Karpas-422 (cell line): ENCODE measurements around the gene PTDSS2. TPM values are rescaled to one million over a fixed set of nuclear protein-coding genes. Genes with fewer than 3 reads are reported as not detected.
"Not testable (repeated sequence)": the region's sequence is repeated elsewhere in the genome, so short reads cannot be mapped to it uniquely, and the experiment has no call there.

ENCODE experiments used
- DNase-seq: peaks from one replicate; pipeline ENCODE4 v3.0.0-alpha.2; 2015
- H2AFZ ChIP-seq: fragments of 200-600 bp; sonication (generic); 2 replicates; pipeline ENCODE4 v1.6.1; 2014; ENCODE audit warnings: antibody characterized with exemption, low read length, mixed read lengths
- H3K27ac ChIP-seq: fragments of 200-600 bp; sonication (generic); 2 replicates; pipeline ENCODE4 v1.5.1; 2014; ENCODE audit warnings: mild to moderate bottlenecking, low read length, moderate library complexity
- H3K27me3 ChIP-seq: fragments of 200-600 bp; sonication (generic); 2 replicates; pipeline ENCODE4 v1.6.1; 2014; ENCODE audit warnings: low read length, mixed read lengths
- H3K36me3 ChIP-seq: fragments of 200-600 bp; sonication (generic); 2 replicates; pipeline ENCODE4 v1.6.1; 2014; ENCODE audit warnings: low read length, mixed read lengths; ENCODE audit not compliant: insufficient read depth
- H3K4me1 ChIP-seq: fragments of 200-600 bp; sonication (generic); 2 replicates; pipeline ENCODE4 v1.6.1; 2014; ENCODE audit warnings: mild to moderate bottlenecking, low read length, mixed read lengths
- H3K4me2 ChIP-seq: fragments of 200-600 bp; sonication (generic); 2 replicates; pipeline ENCODE4 v1.6.1; 2014; ENCODE audit warnings: low read length, low read depth, mild to moderate bottlenecking; ENCODE audit not compliant: poor library complexity, severe bottlenecking
- H3K4me3 ChIP-seq: fragments of 200-600 bp; sonication (generic); 2 replicates; pipeline ENCODE4 v1.5.1; 2014; ENCODE audit warnings: mild to moderate bottlenecking, antibody characterized with exemption, low read length, mixed read lengths
- H3K79me2 ChIP-seq: fragments of 200-600 bp; sonication (generic); 2 replicates; pipeline ENCODE4 v1.6.1; 2014; ENCODE audit warnings: mild to moderate bottlenecking, low read length, mixed read lengths
- H3K9ac ChIP-seq: fragments of 200-600 bp; sonication (generic); 2 replicates; pipeline ENCODE4 v1.6.0; 2014; ENCODE audit warnings: low read length
- H3K9me2 ChIP-seq: fragments of 200-600 bp; sonication (generic), shearing (Covaris generic); replicated peaks from 2 replicates; pipeline ENCODE4 v1.6.0; 2014; ENCODE audit warnings: mild to moderate bottlenecking, low read length, moderate library complexity; ENCODE audit not compliant: insufficient read depth
- H3K9me3 ChIP-seq: fragments of 300-700, 200-600 bp; sonication (generic); 2 replicates; pipeline ENCODE4 v1.6.1; 2014; ENCODE audit warnings: low read length, mixed read lengths
- H4K20me1 ChIP-seq: fragments of 200-600 bp; sonication (generic); 2 replicates; pipeline ENCODE4 v1.6.1; 2014; ENCODE audit warnings: mild to moderate bottlenecking, antibody characterized with exemption, low read length, low read depth; ENCODE audit not compliant: insufficient read depth
- total RNA-seq: library from RNA; depleted of rRNA; stranded (reverse); fragments of >200 nt; shearing (Covaris generic); gene quantifications from 2 replicates; pipeline ENCODE4 v1.2.3, GENCODE V29; 2014; ENCODE audit warnings: low replicate concordance

PTDSS2 gene
- total RNA-seq, 1 experiment from 2014 or later, result 13.5 TPM

DNA sequence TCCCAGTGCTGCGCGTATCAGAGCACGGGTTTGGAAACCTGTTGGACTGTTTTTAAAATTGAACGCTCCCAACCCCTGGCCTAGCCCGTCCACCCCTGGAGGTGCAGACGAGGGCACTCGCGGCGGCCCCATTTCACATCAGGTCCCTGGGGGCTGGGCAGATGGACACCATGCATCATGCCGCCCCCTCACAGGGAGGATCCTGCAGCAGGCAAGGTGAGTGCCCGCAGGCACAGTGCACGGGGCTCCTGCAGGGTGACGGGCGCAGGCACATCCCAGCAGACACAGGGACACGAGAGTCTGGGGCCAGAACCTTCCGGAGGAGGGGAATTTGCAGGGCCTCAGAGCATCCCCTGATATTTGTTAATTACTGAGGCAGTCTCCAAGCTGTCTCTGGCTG lies 15.6 kb upstream of the PTDSS2 start:
- Histone ChIP-seq H3K36me3 (no peaks in the 10 kb centered on the region), H3K79me2 (no peaks in the 10 kb centered on the region), H3K27ac (no peak overlapping the region), H3K4me2 (no peak overlapping the region), H2AFZ (no peak overlapping the region), H3K4me3 (no peak overlapping the region), H3K27me3 (no peaks in the 10 kb centered on the region), H3K4me1 (no peaks in the 10 kb centered on the region), H3K9me3 (no peaks in the 10 kb centered on the region), H3K9ac (no peak overlapping the region), H4K20me1 (no peaks in the 10 kb centered on the region), H3K9me2 (no peaks in the 10 kb centered on the region)
- no peak for DNase-seq

DNA sequence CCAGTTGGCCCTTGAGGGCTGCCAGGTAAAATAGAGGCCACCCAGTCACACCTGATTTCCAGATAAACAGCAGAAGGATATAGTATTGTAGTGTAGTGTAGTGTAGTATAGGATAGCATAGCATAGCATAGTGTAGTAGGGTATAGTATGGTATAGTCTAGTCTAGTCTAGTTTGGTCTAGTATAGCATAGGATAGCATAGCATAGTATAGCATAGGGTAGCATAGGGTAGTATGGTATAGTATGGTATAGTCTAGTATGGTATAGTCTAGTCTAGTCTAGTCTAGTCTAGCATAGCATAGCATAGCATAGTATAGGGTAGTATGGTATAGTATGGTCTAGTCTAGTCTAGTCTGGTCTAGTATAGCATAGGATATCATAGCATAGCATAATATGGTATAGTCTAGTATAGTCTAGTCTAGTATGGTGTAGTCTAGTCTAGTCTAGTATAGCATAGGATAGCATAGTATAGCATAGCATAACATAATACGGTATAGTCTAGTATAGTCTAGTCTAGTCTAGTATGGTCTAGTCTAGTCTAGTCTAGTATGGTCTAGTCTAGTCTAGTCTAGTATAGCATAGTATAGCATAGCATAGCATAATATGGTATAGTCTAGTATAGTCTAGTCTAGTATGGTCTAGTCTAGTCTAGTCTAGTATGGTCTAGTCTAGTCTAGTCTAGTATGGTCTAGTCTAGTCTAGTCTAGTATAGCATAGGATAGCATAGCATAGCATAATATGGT lies 14.9 kb upstream of the PTDSS2 start:
- H3K79me2 ChIP-seq, DNase-seq, H3K27ac ChIP-seq, H3K9me3 ChIP-seq, H3K4me2 ChIP-seq, H3K9ac ChIP-seq, H4K20me1 ChIP-seq, H2AFZ ChIP-seq, H3K4me3 ChIP-seq, H3K4me1 ChIP-seq, H3K36me3 ChIP-seq, H3K27me3 ChIP-seq, H3K9me2 ChIP-seq: not testable (repeated sequence)

DNA sequence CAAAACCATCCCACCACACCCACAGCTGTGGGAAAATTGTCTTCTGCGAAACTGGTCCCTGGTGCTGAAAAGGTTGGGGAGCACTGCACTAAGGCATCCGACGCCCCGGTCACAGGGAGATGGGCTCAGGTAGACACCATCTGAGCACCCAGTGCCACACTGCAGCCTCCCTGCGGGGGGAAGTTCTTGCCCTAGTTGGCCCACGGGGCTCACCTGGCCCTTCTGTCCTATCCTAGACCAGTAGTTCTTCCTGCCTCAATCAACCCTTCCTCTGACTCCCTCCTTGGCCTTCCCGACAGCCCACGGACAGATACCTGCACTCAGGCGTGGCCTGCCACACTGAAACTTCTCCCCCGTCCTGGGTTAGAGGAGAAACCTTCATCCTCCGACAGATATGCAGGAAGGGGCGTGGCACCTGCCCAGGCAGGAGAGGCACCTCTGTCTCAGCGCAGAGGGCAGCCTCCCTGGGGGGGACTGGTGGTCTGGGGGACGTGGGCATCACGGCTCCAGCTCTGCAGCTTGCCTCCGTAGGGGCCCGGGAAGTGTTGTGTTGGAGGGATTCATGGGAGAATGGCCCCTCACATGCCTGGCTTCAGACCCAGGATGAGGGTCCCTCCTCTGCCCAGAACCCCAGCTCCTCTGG lies 12.7 kb upstream of the PTDSS2 start:
- Histone ChIP-seq H3K79me2 (no peaks in the 10 kb centered on the region), H3K4me3 (no peak overlapping the region), H3K4me1 (no peaks in the 10 kb centered on the region), H3K27me3 (no peaks in the 10 kb centered on the region), H3K36me3 (no peaks in the 10 kb centered on the region), H3K27ac (no peak overlapping the region), H3K4me2 (no peak overlapping the region), H3K9me2 (no peaks in the 10 kb centered on the region), H3K9ac (no peak overlapping the region), H3K9me3 (no peaks in the 10 kb centered on the region), H4K20me1 (no peaks in the 10 kb centered on the region), H2AFZ (no peak overlapping the region)
- no peak for DNase-seq

DNA sequence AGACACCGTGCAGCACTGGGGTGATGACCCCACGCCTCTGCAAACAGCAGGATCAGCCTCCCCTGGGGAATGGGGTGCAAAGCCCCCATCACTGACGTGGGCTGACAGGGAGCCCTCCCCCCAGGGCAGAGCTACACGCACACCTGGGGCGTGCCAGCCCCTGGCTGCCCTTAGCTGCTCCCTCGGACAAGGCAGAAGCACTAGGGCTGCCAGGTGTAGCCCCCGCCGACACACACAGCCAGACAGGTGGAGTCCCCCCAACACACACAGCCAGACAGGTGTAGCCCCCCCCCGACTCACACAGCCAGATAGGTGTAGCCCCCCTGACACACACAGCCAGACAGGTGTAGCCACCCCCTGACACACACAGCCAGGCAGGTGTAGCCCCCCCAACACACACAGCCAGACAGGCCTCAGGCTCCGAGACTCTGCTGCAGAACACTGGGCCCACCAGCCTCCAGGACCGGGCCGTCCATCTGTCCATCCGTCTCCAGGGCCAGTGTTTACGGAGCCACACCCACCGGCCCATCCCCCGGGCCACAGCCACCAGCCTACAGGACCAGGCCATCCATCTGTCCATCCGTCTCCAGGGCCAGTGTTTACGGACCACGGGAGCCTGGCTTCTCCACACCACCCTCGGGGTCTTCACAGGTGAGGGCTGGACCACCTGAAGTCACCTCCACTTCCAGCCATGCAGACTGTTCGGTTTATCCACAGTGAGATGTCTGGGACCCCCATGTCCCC lies 11.8 kb upstream of the PTDSS2 start:
- H3K4me2 ChIP-seq, result no peak overlapping the region
- no peak overlapping the region for H3K4me3 ChIP-seq
- H2AFZ ChIP-seq, result no peak overlapping the region
- no peaks in the 10 kb centered on the region for H3K27me3 ChIP-seq
- no peaks in the 10 kb centered on the region for H3K79me2 ChIP-seq
- no peak overlapping the region for H3K9ac ChIP-seq
- H3K9me2 ChIP-seq, result no peaks in the 10 kb centered on the region
- H4K20me1 ChIP-seq, result no peaks in the 10 kb centered on the region
- DNase-seq, result no peak
- H3K27ac ChIP-seq, result no peak overlapping the region
- no peaks in the 10 kb centered on the region for H3K9me3 ChIP-seq
- no peaks in the 10 kb centered on the region for H3K36me3 ChIP-seq
- no peaks in the 10 kb centered on the region for H3K4me1 ChIP-seq

DNA sequence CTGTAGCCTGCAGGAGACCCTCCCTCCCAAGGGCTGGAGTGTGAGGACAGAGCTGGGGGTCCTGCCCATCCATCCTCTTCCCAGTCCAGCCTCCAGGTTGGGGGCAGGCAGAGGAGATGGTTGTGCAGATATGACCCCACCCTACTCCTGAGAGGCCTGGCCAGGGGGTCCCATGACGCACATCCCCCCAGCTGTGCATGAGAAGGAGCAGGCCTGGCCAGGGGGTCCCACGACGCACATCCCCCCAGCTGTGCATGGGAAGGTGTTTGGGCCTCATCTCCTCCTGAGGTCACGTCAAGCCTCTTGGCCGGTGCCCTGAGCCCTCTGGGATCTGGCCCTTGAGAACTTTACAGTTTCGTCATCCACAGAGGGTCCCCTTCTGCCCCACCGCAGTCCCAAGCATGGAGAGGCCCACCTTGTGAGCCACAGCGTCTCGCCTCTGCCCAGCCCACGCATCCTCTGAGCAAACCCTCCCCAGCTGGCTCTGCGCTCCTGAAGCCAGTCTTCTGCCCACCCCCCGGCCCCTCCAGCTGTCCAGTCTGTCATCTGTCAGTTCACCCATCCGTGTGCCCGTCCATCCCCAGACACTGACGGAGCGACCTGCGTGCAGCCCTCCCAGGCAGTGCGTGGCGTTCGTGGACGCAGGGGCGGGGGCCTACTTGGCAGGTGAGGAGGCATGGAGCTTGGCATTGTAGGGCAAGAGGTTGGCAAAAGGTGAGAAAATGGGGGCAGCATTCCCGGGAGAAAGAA lies 10.6 kb upstream of the PTDSS2 start:
- Histone ChIP-seq H3K9me3 (no peaks in the 10 kb centered on the region), H3K36me3 (no peaks in the 10 kb centered on the region), H3K9ac (no peak overlapping the region), H3K4me3 (no peak overlapping the region), H3K27ac (no peak overlapping the region), H4K20me1 (no peaks in the 10 kb centered on the region), H3K4me1 (no peaks in the 10 kb centered on the region), H2AFZ (no peak overlapping the region), H3K27me3 (no peaks in the 10 kb centered on the region), H3K4me2 (no peak overlapping the region), H3K9me2 (no peaks in the 10 kb centered on the region), H3K79me2 (no peaks in the 10 kb centered on the region)
- DNase-seq, result no peak

DNA sequence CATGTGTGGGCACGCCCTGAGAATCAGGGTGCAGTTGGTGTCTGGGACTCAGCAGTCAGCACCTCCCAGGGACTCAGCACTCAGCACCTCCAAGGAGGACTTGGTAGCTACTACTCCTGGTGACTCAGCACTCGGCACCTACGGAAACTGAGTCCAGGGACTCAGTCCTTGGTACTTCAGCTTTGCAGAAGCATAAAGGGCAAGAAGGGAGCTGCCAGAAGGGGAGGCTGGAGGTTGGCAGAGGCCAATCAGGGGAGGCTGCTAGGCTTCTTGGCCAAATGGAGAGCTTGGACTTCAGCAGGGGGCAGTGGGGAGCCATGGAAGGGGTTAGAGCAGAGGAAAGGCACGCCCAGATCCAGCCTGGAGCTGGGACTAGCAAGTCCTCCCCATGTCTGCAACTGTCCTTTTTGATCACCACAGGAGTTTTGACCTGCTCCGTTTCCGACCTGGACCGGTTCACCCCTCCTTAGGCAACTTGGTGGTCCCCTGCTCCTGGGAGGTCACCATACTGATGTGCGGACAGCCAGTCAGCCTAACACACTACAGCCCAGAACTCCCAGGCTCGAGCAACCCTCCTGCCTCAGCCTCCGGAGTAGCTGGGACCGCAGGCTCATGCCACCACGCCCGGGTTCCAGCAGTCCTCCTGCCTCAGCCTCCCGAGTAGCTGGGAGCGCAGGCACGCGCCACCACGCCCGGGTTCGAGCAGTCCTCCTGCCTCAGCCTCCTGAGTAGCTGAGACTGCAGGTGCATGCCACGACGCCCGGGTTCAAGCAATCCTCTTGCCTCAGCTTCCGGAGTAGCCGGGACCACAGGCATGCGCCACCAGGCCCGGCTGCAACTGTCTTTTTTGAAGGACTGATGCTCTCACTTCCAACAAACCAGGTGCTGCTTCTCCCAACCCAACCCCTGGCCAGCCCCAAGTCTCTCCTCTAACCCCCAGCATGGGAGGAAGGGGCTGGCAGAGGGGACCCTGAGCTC lies 9.7 kb upstream of the PTDSS2 start:
- H4K20me1 ChIP-seq, result no peaks in the 10 kb centered on the region
- H3K9ac ChIP-seq, result no peak overlapping the region
- H2AFZ ChIP-seq, result no peak overlapping the region
- peak; percentile 51 for DNase-seq
- H3K4me1 ChIP-seq, result no peaks in the 10 kb centered on the region
- no peaks in the 10 kb centered on the region for H3K27me3 ChIP-seq
- H3K79me2 ChIP-seq, result no peaks in the 10 kb centered on the region
- H3K4me2 ChIP-seq, result no peak overlapping the region
- H3K36me3 ChIP-seq, result no peaks in the 10 kb centered on the region
- no peaks in the 10 kb centered on the region for H3K9me2 ChIP-seq
- no peak overlapping the region for H3K4me3 ChIP-seq
- no peak overlapping the region for H3K27ac ChIP-seq
- H3K9me3 ChIP-seq, result no peaks in the 10 kb centered on the region

DNA sequence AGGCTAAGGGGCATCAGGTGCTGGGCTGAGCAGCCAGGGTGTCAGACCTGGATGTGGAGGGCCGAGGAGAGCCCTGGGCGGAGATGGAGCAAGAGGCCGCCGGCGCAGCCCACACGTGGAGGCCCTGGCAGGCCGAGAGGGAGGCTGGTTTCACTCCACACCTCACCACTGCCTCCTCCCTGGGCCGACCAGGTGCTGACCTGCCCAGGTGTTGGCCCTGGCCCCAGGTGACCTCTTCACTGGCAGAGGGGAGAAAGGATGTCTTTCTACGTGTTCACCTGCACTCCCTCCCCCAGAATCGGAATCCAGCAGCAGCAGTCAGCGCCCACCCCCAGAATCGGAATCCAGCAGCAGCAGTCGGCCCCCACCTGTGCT lies 9.0 kb upstream of the PTDSS2 start:
- no peak overlapping the region for H2AFZ ChIP-seq
- H3K4me3 ChIP-seq, result no peak overlapping the region
- H3K9me3 ChIP-seq, result no peaks in the 10 kb centered on the region
- no peaks in the 10 kb centered on the region for H3K36me3 ChIP-seq
- H4K20me1 ChIP-seq, result no peaks in the 10 kb centered on the region
- H3K4me2 ChIP-seq, result no peak overlapping the region
- no peaks in the 10 kb centered on the region for H3K27me3 ChIP-seq
- H3K9me2 ChIP-seq, result no peaks in the 10 kb centered on the region
- H3K79me2 ChIP-seq, result no peaks in the 10 kb centered on the region
- no peak overlapping the region for H3K9ac ChIP-seq
- no peaks in the 10 kb centered on the region for H3K4me1 ChIP-seq
- H3K27ac ChIP-seq, result no peak overlapping the region
- no peak for DNase-seq
